IMR-90 (cell line): ENCODE measurements around the gene PNKP. TPM values are rescaled to one million over a fixed set of nuclear protein-coding genes. Genes with fewer than 3 reads are reported as not detected.

Experiments
- ATAC-seq: fragments of 200-7000 bp; cut with Tn5 transposase; 2 replicates; pipeline ENCODE4 v1.9.1; 2020; ENCODE audit warnings: low read depth, mild to moderate bottlenecking, moderate library complexity
- BruUV-seq: library from RNA; stranded (reverse); fragments of 400-500 nt; replicated peaks from 2 replicates; lab custom pipeline; 2021; lab: Mats Ljungman, UMichigan
- CTCF ChIA-PET: fragments of 300-600 bp; formaldehyde crosslinking; extraction: SDS; loops from one replicate; lab custom pipeline; 2021; ENCODE audit warnings: antibody characterized with exemption; lab: Yijun Ruan, JAX
- POLR2A ChIA-PET: fragments of 300-600 bp; sonication (Branson Sonifier 250); formaldehyde crosslinking; loops from one replicate; lab custom pipeline; 2022; ENCODE audit warnings: antibody characterized with exemption; ENCODE audit not compliant: unreplicated experiment; lab: Charles Lee
- DNase-seq: peaks from one replicate; pipeline ENCODE4 v3.0.0; 2013
- H2AFZ ChIP-seq: replicated peaks from 2 replicates; pipeline ENCODE3; 2013; ENCODE audit warnings: low read length, mild to moderate bottlenecking; ENCODE audit not compliant: poor library complexity
- H2AK5ac ChIP-seq: 2 replicates; pipeline ENCODE4 v1.6.1; 2013; ENCODE audit warnings: low read depth, low read length, inconsistent platforms
- H2AK9ac ChIP-seq: replicated peaks from 2 replicates; pipeline ENCODE3; 2013; ENCODE audit warnings: mild to moderate bottlenecking, low read depth, low read length, moderate library complexity; ENCODE audit not compliant: poor library complexity
- H2BK120ac ChIP-seq: 2 replicates; pipeline ENCODE4 v1.6.1; 2013; ENCODE audit warnings: low read depth, low read length, inconsistent platforms
- H2BK15ac ChIP-seq: 3 replicates; pipeline ENCODE4 v1.6.1; 2013; ENCODE audit warnings: low read depth, low read length, inconsistent platforms
- H2BK20ac ChIP-seq: 2 replicates; pipeline ENCODE4 v1.6.1; 2013; ENCODE audit warnings: low read depth, mild to moderate bottlenecking, inconsistent platforms, low read length, moderate library complexity
- H2BK5ac ChIP-seq: 2 replicates; pipeline ENCODE4 v1.6.1; 2013; ENCODE audit warnings: mild to moderate bottlenecking, low read depth, low read length, inconsistent platforms; ENCODE audit not compliant: poor library complexity, severe bottlenecking
- H3K14ac ChIP-seq: replicated peaks from 2 replicates; pipeline ENCODE4 v1.6.1; 2013; ENCODE audit warnings: low read depth, low read length, inconsistent platforms
- H3K18ac ChIP-seq: 2 replicates; pipeline ENCODE4 v1.6.1; 2013; ENCODE audit warnings: low read depth, low read length, control low read depth
- H3K23ac ChIP-seq: 2 replicates; pipeline ENCODE4 v1.6.1; 2013; ENCODE audit warnings: low read depth, low read length, inconsistent platforms
- H3K27ac ChIP-seq: 2 replicates; pipeline ENCODE4 v1.5.1; 2013; ENCODE audit warnings: mild to moderate bottlenecking, control low read depth, low read length; ENCODE audit not compliant: insufficient read depth
- H3K27me3 ChIP-seq: 2 replicates; pipeline ENCODE4 v1.6.1; 2013; ENCODE audit warnings: low read length; ENCODE audit not compliant: control insufficient read depth, insufficient read depth
- H3K36me3 ChIP-seq: 2 replicates; pipeline ENCODE4 v1.6.1; 2013; ENCODE audit warnings: low read length, mixed read lengths; ENCODE audit not compliant: control insufficient read depth, insufficient read depth
- H3K4ac ChIP-seq: 2 replicates; pipeline ENCODE4 v1.6.1; 2013; ENCODE audit warnings: low read depth, low read length, inconsistent platforms
- H3K4me1 ChIP-seq: 2 replicates; pipeline ENCODE4 v1.6.1; 2013; ENCODE audit warnings: low read length, mixed read lengths; ENCODE audit not compliant: control insufficient read depth, insufficient read depth
- H3K4me2 ChIP-seq: 2 replicates; pipeline ENCODE4 v1.6.1; 2013; ENCODE audit warnings: low read depth, mild to moderate bottlenecking, control low read depth, low read length, moderate library complexity
- H3K4me3 ChIP-seq: 2 replicates; pipeline ENCODE4 v1.5.1; 2013; ENCODE audit warnings: low read depth, mild to moderate bottlenecking, control low read depth, low read length, moderate library complexity; ENCODE audit not compliant: insufficient read depth
- H3K56ac ChIP-seq: 2 replicates; pipeline ENCODE4 v1.6.1; 2013; ENCODE audit warnings: low read length, inconsistent platforms; ENCODE audit not compliant: insufficient read depth; ENCODE audit errors: extremely low read depth
- H3K79me1 ChIP-seq, 2 experiments: 2 replicates each; pipeline ENCODE4 v1.6.1; 2013; ENCODE audit warnings: low read length in 2 of 2, inconsistent platforms in 1 of 2, low read depth in 1 of 2
- H3K9ac ChIP-seq: 2 replicates; pipeline ENCODE4 v1.6.1; 2013; ENCODE audit warnings: low read depth, low read length, control low read depth
- H3K9me1 ChIP-seq: 2 replicates; pipeline ENCODE4 v1.6.1; 2013; ENCODE audit warnings: low read length, inconsistent platforms; ENCODE audit not compliant: insufficient read depth
- H3K9me3 ChIP-seq: 2 replicates; pipeline ENCODE4 v1.6.1; 2013; ENCODE audit warnings: low read length; ENCODE audit not compliant: control insufficient read depth, insufficient read depth
- H4K20me1 ChIP-seq: 2 replicates; pipeline ENCODE4 v1.6.1; 2013; ENCODE audit warnings: low read length, inconsistent platforms; ENCODE audit not compliant: insufficient read depth
- H4K5ac ChIP-seq: 2 replicates; pipeline ENCODE4 v1.6.1; 2013; ENCODE audit warnings: mild to moderate bottlenecking, low read depth, low read length, control low read depth
- H4K8ac ChIP-seq, 2 experiments: 2 replicates each; pipeline ENCODE4 v1.6.1; 2013; ENCODE audit warnings: low read depth in 2 of 2, low read length in 2 of 2, control low read depth in 1 of 2, inconsistent platforms in 1 of 2
- H4K91ac ChIP-seq: 2 replicates; pipeline ENCODE4 v1.6.1; 2013; ENCODE audit warnings: low read depth, low read length, inconsistent platforms; ENCODE audit not compliant: insufficient read depth
- FOS ChIP-seq: fragments of 150-350 bp; IDR thresholded peaks from 2 replicates; pipeline ENCODE4 v1.6.1; 2016; ENCODE audit warnings: low read depth, low read length
- MAZ ChIP-seq: IDR thresholded peaks from 2 replicates; pipeline ENCODE4 v1.6.1; 2012; ENCODE audit warnings: low read depth, mild to moderate bottlenecking, low read length, improper control_type of control experiment, moderate library complexity, borderline replicate concordance
- MXI1 ChIP-seq: IDR thresholded peaks from 2 replicates; pipeline ENCODE4 v1.6.1; 2012; ENCODE audit warnings: low read depth, mild to moderate bottlenecking, low read length, moderate library complexity, borderline replicate concordance
- RFX5 ChIP-seq: IDR thresholded peaks from 2 replicates; pipeline ENCODE4 v1.8.0; 2012; ENCODE audit warnings: low read depth, mild to moderate bottlenecking, low read length, moderate library complexity
- WGBS, 2 experiments: methylation state at CpG; one replicate each; pipeline versions ENCODE4 v1.1.5 to v1.1.7; 2013; ENCODE audit warnings: missing lambda C conversion rate in 2 of 2; ENCODE audit not compliant: insufficient read length in 1 of 2; ENCODE audit errors: extremely low coverage in 2 of 2; 5-methylcytosine and 5-hydroxymethylcytosine counted together
- dilution Hi-C: fragments of 300-500 bp; cut with HindIII; formaldehyde crosslinking; loops from one replicate; pipeline ENCODE4 v1.14.3; 2018; ENCODE audit warnings: low sequenced_read_pairs; ENCODE audit not compliant: unreplicated experiment
- in situ Hi-C: fragments of 300-500 bp; cut with MboI; formaldehyde crosslinking; loops from 3 replicates; pipeline ENCODE4 v1.14.3; 2019; ENCODE audit warnings: low sequenced_read_pairs, inconsistent platforms, mixed read lengths
- intact Hi-C: fragments of 100-400 bp; cut with micrococcal nuclease; formaldehyde crosslinking; loops from 2 replicates; pipeline ENCODE4 v1.10.0; 2022
- polyA plus RNA-seq, 3 experiments: library from polyadenylated mRNA; depleted of rRNA; stranded (reverse); fragments of >200 nt; gene quantifications; 2 replicates each; pipeline ENCODE4 v1.2.3, GENCODE V29; 2012; ENCODE audit warnings: low replicate concordance in 1 of 3
- total RNA-seq: library from RNA; depleted of rRNA; stranded (reverse); fragments of >200 nt; gene quantifications from 2 replicates; pipeline ENCODE4 v1.2.3, GENCODE V29; 2012

The PNKP gene
- total and polyA plus RNA-seq, 2 of the 4 experiments (the other 2 are of a cell fraction), result 14.2 to 25.0 TPM

DNA sequence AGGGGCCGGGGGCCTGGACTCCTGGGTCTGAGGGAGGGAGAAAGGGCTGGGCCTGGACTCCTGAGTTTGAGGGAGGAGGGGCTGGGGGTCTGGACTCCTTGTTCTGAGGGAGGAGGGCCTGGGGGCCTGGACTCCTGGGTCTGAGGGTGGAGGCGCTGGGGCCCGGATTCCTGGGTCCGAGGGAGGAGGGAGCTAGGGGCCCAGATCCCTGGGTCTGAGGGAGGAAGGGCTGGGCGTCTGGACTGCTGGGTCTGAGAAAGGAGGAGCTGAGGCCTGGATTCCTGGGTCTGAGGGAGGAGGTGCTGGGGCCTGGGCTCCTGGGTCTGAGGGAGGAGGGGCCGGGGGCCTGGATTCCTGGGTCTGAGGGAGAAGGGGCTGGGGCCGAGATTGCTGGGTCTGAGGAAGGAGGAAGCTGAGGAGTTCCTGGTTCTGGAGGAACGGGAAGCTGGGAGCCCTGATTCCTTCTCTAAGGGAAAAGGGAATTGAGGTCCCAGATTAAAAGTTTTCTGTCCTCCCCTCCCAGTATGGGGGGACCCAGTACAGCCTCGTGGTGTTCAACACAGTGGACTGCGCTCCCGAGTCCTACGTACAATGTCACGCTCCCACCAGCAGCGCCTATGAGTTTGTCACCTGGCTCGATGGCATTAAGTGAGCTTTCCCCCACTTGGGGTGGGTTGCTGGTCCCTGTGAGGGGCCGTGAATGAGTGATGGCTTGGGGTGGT is 48.6 kb downstream of the PNKP start (continued):
- no peak; the same call in 1 of the 2 replicates for TF ChIP-seq MAZ
- no peak for TF ChIP-seq MXI1

- ChIA-PET CTCF (no interaction called here), POLR2A (no interaction called here)
- Histone ChIP-seq H3K4me3 (peak within 1 kb of the TSS; percentile 68), H3K9ac (peak within 1 kb of the TSS; percentile 86), H3K9me1 (peaks cover 6% of the 10 kb centered on the region), H4K5ac (peak within 1 kb of the TSS; percentile 73), H2AK9ac (peak within 1 kb of the TSS; percentile 93), H2BK20ac (peak within 1 kb of the TSS; percentile 92; the same call in 1 of the 2 replicates), H3K27me3 (no peaks in the 10 kb centered on the region), H2BK15ac (peak within 1 kb of the TSS; percentile 78; the same call in 1 of the 3 replicates), H3K56ac (peak within 1 kb of the TSS; percentile 79), H3K4ac (peak within 1 kb of the TSS; percentile 96), H3K4me2 (peak within 1 kb of the TSS; percentile 65), H2BK5ac (peak within 1 kb of the TSS; percentile 94), H3K36me3 (peaks cover 2% of the 10 kb centered on the region), H2BK120ac (peak within 1 kb of the TSS; percentile 92), H3K23ac (peak within 1 kb of the TSS; percentile 95), H3K79me1 (peaks cover 15 to 37% of the 10 kb centered on the region in 2 experiments), H3K14ac (peak within 1 kb of the TSS; percentile 98), H2AK5ac (peak within 1 kb of the TSS; percentile 87), H3K9me3 (no peaks in the 10 kb centered on the region), H4K8ac (peak within 1 kb of the TSS; percentile 54 to 99), H2AFZ (peak within 1 kb of the TSS; percentile 99), H3K4me1 (peaks cover 6% of the 10 kb centered on the region), H4K91ac (peak within 1 kb of the TSS; percentile 96), H3K27ac (peak within 1 kb of the TSS; percentile 84), H3K18ac (peak within 1 kb of the TSS; percentile 93), H4K20me1 (0 out of 2 replicates have a peak, but pooled peaks cover 7% of the 10 kb centered on the region)
- BruUV-seq, result no TSS peak
- in situ Hi-C loops, result no loop called here
- TF ChIP-seq RFX5 (no peak), FOS (no peak), MXI1 (peak; percentile 63; the same call in 1 of the 2 replicates), MAZ (peak; percentile 63; the same call in 1 of the 2 replicates)
- dilution Hi-C loops, result no loop called here
- peak; percentile 76 for DNase-seq
- WGBS, 2 experiments, result 0% methylated on average over 8 of the region's 57 CpGs; no CpG with 5 or more reads in 1 of the 2 experiments
- peak; percentile 76 for ATAC-seq
- intact Hi-C loops, result loop anchor here (2.0 to 10.0 kb wide), 2 partner anchors 31 to 103 kb away; no protein-coding TSS in a partner anchor
These were observed 49.3 kb downstream of the PNKP start, which contains the start of gene MED25 for GRCh38 chr19:49817964-49818648. Gene MED25, plus strand, starts transcription at chr19:49818289. Its CDS starts 53 bp downstream, at chr19:49818342.
